IPS-20b (cell line): ENCODE data around the gene FABP2.
"Not testable (repeated sequence)": the region's sequence is repeated elsewhere in the genome, so short reads cannot be mapped to it uniquely, and the experiment has no call there.

Source experiments
- H3K27ac ChIP-seq: one replicate; pipeline ENCODE4 v1.5.1; 2013; ENCODE audit warnings: low read length
- H3K27me3 ChIP-seq: 2 replicates; pipeline ENCODE4 v1.6.1; 2013; ENCODE audit warnings: mild to moderate bottlenecking, low read length, inconsistent platforms; ENCODE audit not compliant: insufficient read depth
- H3K36me3 ChIP-seq: 2 replicates; pipeline ENCODE4 v1.6.1; 2013; ENCODE audit warnings: low read depth, mild to moderate bottlenecking, inconsistent platforms, low read length, moderate library complexity; ENCODE audit not compliant: insufficient read depth
- H3K4me1 ChIP-seq: 2 replicates; pipeline ENCODE4 v1.6.1; 2013; ENCODE audit warnings: mild to moderate bottlenecking, control low read depth, inconsistent platforms, low read length, moderate library complexity; ENCODE audit not compliant: insufficient read depth
- H3K4me3 ChIP-seq: 2 replicates; pipeline ENCODE4 v1.5.1; 2013; ENCODE audit warnings: mild to moderate bottlenecking, low read length, inconsistent platforms
- H3K9ac ChIP-seq: 2 replicates; pipeline ENCODE4 v1.6.1; 2013; ENCODE audit warnings: low read depth, mild to moderate bottlenecking, inconsistent platforms, low read length, moderate library complexity
- H3K9me3 ChIP-seq: 2 replicates; pipeline ENCODE4 v1.6.1; 2013; ENCODE audit warnings: mild to moderate bottlenecking, low read depth, low read length, inconsistent platforms; ENCODE audit not compliant: insufficient read depth

Gene FABP2

DNA sequence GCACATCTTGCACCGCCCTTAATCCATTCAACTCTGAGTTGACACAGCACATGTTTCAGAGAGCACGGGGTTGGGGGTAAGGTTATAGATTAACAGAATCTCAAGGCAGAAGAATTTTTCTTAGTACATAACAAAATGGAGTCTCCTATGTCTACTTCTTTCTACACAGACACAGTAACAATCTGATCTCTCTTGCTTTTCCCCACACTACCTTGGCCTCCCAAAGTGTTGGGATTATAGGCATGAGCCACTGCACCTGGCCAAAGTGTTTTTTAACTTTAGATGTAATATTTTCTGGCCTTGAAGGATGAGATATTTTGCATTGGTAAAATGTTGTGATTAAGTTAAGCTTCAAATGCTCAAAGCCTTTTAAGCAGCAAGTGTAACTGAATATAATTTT is 21.4 kb upstream of the FABP2 start:
- not testable (repeated sequence) for H3K27ac ChIP-seq, H3K9ac ChIP-seq, H3K4me3 ChIP-seq, H3K4me1 ChIP-seq, H3K9me3 ChIP-seq, H3K27me3 ChIP-seq, H3K36me3 ChIP-seq

DNA sequence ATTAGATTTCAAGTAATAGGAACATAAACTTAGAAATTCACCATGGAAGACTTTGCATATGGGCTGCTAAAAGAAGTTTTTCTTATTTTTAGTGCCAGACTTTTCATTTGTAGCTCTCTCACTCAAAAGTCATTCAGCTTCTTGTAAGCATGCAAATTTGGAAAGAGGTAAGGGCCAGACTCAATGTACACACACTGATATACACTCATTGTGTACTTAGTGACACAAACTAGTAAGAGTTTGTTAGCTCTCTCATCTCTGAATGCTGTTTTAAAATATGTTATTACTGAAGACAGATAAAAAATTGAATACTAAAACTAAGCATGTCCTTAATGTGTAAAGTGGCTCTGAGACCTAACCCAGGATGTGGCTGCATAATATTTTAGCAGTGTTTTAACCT is 18.0 kb upstream of the FABP2 start:
- not testable (repeated sequence) for H3K9me3 ChIP-seq, H3K4me3 ChIP-seq, H3K9ac ChIP-seq, H3K27me3 ChIP-seq, H3K4me1 ChIP-seq, H3K36me3 ChIP-seq, H3K27ac ChIP-seq

DNA sequence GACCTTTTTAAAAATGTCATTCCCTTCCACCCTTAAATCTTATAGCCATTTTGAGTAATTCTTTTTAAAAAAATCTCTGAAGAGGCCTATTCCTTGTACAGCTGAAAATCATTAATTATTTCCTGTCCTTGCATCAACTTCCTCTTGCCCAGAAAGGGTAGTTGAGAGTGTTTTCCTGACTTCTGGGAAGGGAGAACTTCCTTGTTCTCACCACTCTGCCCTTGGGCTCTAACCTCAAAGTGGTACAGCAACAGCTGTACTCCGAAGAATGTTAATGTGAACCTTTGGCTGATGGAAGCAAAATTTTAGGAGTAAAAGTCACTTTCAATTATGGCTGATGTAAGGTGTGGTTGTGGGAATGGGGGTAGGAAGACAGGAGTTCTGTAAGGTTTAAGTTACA is 15.1 kb upstream of the FABP2 start:
- H3K9me3 ChIP-seq = no peaks in the 10 kb centered on the region
- H3K27ac ChIP-seq = no peak overlapping the region
- no peak overlapping the region for H3K4me3 ChIP-seq
- H3K36me3 ChIP-seq = no peaks in the 10 kb centered on the region
- H3K27me3 ChIP-seq = no peaks in the 10 kb centered on the region
- no peak overlapping the region for H3K9ac ChIP-seq
- no peaks in the 10 kb centered on the region for H3K4me1 ChIP-seq

DNA sequence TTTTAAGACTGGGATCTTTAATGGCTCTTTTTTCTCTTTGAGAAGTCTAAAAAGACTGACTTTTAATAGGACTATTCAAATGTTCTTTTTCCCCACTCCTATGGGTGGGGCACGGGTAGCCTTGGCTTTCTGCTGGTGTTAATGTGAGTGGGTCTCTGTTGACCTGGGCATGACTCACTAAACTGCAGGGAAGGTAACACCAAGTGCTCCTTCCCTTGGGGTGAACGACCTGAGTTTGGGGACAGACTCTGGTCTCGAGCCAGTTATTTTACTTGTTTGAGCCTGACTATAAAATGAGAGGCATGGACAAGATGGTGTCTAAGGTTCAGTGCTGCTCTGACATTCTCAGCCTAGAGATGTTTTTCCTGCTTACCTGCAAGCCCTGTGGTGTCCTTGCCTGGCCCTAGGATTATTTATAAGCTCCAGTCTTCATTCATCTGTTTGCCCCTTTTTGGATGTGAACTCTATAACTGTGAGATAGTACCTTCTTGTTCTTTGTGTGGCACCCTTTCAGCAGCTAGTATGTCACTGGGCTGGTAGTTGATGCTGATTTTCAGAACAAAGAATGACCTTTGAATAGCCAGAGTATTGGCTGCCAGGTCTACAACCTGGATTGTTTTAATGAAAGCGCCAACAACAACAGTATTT is 14.5 kb upstream of the FABP2 start:
- H3K9ac ChIP-seq, H3K4me1 ChIP-seq, H3K36me3 ChIP-seq, H3K27ac ChIP-seq, H3K27me3 ChIP-seq, H3K4me3 ChIP-seq, H3K9me3 ChIP-seq: not testable (repeated sequence)

DNA sequence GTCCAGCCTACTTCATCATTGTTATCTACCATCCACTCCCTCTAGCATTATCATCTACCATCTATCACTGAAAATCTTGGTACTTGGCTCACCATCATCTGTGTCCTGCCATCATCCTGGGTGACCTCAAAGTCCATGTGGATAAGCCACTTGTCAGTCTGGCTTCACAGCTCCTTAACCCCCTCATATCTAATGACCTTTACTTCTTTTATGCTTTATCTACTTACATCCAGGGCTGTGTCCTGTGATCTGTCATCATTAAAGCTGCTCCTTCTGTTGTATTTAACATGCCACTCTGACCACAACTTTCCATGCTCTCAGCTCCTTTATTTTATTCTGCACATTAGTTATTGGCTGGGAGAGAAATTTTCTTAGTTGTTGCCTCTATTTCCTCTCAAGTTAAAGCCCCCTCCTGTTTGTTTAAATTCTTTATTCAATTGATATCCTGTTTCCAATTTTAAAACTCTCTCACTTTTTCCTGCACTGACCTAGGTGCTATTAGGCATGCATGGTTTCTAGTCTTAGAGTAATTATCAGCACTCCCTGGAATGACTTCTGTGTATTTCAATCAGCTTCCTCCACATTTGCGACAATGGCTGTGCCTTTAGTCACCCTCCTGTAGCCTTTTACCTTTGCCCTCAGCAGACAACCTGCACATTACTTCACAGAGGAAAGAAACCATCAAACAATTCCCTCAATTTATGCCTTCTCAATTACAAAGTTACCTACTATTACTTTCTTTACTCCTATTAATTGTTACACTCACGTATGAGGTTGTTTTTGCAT is 8.1 kb upstream of the FABP2 start:
- Histone ChIP-seq H3K27me3 (no peaks in the 10 kb centered on the region), H3K27ac (no peak overlapping the region), H3K4me3 (no peak overlapping the region), H3K36me3 (no peaks in the 10 kb centered on the region), H3K9ac (no peak overlapping the region), H3K4me1 (no peaks in the 10 kb centered on the region), H3K9me3 (no peaks in the 10 kb centered on the region)

DNA sequence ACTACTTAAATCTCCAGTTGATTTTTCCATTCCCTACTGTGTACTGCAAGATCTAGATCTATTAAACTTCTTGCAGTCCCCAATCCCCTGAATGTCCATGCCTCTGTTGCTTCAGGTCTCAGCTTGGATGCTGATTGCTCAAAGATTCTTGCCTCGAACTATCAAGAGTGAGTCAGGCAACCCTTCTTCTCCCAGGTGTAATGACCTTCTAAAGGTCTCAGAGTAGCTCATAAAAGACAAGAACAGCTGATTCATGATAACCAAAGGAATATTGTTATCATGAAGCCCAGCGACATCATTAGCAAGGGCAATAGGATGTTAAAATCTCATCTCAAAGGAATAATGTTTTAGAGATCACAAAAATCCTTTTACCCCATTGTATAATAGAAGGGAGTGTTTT is 6.8 kb upstream of the FABP2 start:
- no peaks in the 10 kb centered on the region for H3K36me3 ChIP-seq
- H3K9me3 ChIP-seq = no peaks in the 10 kb centered on the region
- H3K27me3 ChIP-seq = no peaks in the 10 kb centered on the region
- no peak overlapping the region for H3K4me3 ChIP-seq
- no peak overlapping the region for H3K27ac ChIP-seq
- H3K4me1 ChIP-seq = no peaks in the 10 kb centered on the region
- no peak overlapping the region for H3K9ac ChIP-seq

DNA sequence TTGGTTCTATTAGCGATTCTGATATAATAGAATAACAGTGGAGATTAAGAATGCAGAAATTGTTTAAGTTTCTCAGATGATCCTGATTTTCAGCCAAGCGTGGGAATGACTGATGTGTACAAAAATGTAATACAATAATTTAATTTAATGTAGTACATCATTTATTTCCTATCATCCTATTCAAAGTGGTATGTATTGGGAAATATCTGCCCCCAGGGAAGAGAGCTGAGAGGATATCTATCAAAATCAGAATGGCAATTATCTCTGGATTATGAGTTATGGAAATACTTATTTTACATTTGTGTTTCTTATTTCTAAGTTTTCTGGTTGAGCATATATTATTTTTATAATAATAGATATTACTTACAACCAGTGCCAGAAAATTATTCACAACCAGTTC is 3.9 kb downstream of the FABP2 start:
- H3K4me3 ChIP-seq = no peak overlapping the region
- no peak overlapping the region for H3K9ac ChIP-seq
- H3K27me3 ChIP-seq = no peaks in the 10 kb centered on the region
- H3K27ac ChIP-seq = no peak overlapping the region
- H3K4me1 ChIP-seq = peaks cover 8% of the 10 kb centered on the region; the same call in 1 of the 2 replicates
- no peaks in the 10 kb centered on the region for H3K9me3 ChIP-seq
- H3K36me3 ChIP-seq = no peaks in the 10 kb centered on the region

DNA sequence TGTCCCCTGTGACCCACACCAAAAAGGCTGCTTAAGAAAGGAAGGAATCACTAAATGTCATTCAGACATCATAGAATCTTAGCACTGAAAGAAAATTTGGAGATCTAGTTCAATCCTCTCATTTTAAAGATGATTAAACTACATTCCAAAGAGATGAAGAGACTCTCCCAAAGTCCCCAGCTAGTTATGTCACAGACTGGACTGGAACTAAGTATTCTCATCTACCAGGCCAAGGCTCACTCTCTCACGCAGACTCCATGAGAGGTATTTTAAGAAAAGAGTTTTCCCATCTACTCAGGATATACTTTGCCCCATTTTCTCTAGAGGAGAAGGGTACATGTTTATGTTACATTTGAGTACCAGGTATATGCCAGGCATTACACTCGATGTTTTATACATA is 6.9 kb downstream of the FABP2 start:
- peaks cover 8% of the 10 kb centered on the region; the same call in 1 of the 2 replicates for H3K4me1 ChIP-seq
- H3K9ac ChIP-seq = no peak overlapping the region
- no peak overlapping the region for H3K27ac ChIP-seq
- no peak overlapping the region for H3K4me3 ChIP-seq
- no peaks in the 10 kb centered on the region for H3K36me3 ChIP-seq
- no peaks in the 10 kb centered on the region for H3K27me3 ChIP-seq
- H3K9me3 ChIP-seq = no peaks in the 10 kb centered on the region

DNA sequence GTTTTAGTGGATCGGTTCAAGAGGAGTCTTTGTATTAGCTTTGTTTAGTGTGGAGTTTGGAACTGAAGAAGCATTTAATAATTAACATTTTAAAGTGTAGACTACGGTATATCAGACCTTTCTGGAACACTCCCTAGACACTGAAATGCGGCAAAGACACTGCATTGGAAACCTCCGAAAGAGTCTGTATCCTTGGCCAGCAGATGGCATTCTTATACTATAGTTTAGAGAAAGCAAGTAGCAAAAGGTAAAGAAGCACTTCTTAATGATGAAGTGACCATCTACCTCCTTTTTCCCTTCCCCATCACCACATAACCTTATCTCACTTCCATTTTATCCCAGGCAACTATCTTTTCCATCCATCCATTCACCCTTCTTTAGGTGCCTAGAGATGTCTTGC is 7.6 kb downstream of the FABP2 start:
- Histone ChIP-seq H3K4me1 (peaks cover 8% of the 10 kb centered on the region; the same call in 1 of the 2 replicates), H3K27me3 (no peaks in the 10 kb centered on the region), H3K36me3 (no peaks in the 10 kb centered on the region), H3K9ac (no peak overlapping the region), H3K4me3 (no peak overlapping the region), H3K27ac (no peak overlapping the region), H3K9me3 (no peaks in the 10 kb centered on the region)

DNA sequence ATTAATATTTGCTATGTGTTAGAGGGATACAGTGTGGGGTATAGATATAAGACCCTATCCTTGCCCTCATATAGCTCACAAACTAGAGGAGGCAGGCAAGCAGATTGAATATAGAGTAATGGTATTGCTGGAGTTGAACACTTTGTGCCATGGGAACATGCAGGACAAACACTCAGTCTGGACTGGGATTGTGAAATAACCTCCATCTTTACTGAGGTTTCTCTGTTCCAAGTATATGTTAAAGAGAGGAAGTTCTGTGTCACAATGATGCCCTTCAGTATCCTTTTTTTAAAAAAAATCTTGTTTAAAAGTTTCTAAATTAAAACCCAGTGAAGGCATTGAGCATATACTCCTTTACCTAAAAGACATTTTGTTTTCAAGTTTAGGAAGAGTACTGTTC is 8.7 kb downstream of the FABP2 start:
- Histone ChIP-seq H3K9me3 (no peaks in the 10 kb centered on the region), H3K9ac (no peak overlapping the region)

DNA sequence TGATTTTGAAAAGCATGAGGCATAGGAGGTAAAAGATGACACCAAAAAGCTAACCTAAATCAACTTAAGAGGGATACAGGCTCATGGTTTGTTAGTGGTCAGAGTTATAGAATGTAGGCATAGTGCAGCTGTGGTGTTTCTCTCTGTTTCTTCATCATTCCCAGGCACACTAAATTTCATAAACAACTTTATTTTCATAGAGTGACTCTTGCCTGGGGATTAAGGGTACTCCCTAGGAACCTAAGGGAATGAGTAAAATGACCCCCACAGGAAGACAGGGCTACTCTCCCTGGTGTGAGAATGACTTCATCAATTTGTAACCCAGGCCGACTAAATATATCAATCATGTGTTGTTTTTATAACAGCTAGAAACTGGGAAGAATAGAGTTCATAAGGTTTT is 11.1 kb downstream of the FABP2 start:
- Histone ChIP-seq H3K9me3 (no peaks in the 10 kb centered on the region), H3K27me3 (no peaks in the 10 kb centered on the region), H3K4me3 (no peak overlapping the region), H3K27ac (no peak overlapping the region), H3K9ac (no peak overlapping the region), H3K36me3 (no peaks in the 10 kb centered on the region), H3K4me1 (peaks cover 8% of the 10 kb centered on the region; the same call in 1 of the 2 replicates)

More for the DNA sequence above, 8.7 kb downstream of the FABP2 start:
- no peaks in the 10 kb centered on the region for H3K36me3 ChIP-seq
- H3K27me3 ChIP-seq = no peaks in the 10 kb centered on the region
- H3K4me3 ChIP-seq = no peak overlapping the region
- no peak overlapping the region for H3K27ac ChIP-seq
- peaks cover 8% of the 10 kb centered on the region; the same call in 1 of the 2 replicates for H3K4me1 ChIP-seq

DNA sequence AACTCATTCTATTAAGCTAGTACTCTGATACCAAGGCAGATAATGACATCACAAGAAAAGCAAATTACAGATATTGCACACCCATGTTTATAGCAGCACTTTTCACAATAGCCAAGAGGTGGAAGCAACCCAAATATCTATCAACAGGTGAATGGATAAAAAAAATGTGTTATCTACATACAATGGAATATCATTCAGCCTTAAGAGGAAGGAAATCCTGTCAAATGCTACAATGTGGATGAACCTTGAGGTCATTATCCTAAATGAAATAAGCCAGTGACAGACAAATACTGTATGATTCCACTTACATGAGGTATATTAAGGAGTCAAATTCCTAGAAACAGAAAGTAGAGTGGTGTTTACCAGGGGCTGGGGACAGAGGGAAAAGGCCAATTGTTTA is 14.3 kb downstream of the FABP2 start:
- H3K9me3 ChIP-seq = no peaks in the 10 kb centered on the region
- no peaks in the 10 kb centered on the region for H3K4me1 ChIP-seq
- H3K9ac ChIP-seq = no peak overlapping the region
- H3K36me3 ChIP-seq = no peaks in the 10 kb centered on the region
- no peaks in the 10 kb centered on the region for H3K27me3 ChIP-seq
- H3K27ac ChIP-seq = no peak overlapping the region
- H3K4me3 ChIP-seq = no peak overlapping the region
